DOHH2 (cell line): ENCODE data around the gene USF3.

Source experiments
- EZH2phosphoT487 ChIP-seq: fragments of 200-600 bp; sonication (generic); IDR thresholded peaks from 2 replicates; pipeline ENCODE4 v1.6.1; 2017; ENCODE audit warnings: borderline replicate concordance, mild to moderate bottlenecking, antibody characterized with exemption, low read length, moderate library complexity, mixed read lengths
- TF ChIP-seq, protein P1 (sequence below): fragments of 200-600 bp; sonication (generic); IDR thresholded peaks from one replicate; pipeline ENCODE4 v1.5.1; 2014; ENCODE audit warnings: antibody characterized with exemption, mild to moderate bottlenecking, low read depth, low read length; ENCODE audit not compliant: poor library complexity, severe bottlenecking

DNA sequence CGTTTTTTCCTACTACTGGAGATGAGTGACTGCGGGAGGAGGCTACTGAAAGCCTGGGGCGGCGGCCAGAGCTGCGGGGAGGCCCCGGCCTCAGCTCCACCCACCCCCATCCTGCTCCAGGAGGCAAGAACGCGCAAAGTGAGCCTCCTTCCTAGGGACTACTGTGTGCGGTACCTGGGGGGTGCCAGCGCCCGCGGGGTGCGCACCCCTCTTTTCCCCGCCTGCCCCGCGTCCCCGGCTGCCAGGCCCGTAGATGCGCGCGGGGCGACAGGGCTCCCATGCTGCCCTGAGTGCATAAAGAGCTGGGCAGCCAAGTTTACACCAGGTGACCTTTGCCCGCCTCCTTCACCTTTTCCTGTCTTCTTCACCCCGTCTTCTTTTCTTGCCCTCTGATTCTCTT is 2.5 kb upstream of the USF3 start:
- TF ChIP-seq, protein P1, sequence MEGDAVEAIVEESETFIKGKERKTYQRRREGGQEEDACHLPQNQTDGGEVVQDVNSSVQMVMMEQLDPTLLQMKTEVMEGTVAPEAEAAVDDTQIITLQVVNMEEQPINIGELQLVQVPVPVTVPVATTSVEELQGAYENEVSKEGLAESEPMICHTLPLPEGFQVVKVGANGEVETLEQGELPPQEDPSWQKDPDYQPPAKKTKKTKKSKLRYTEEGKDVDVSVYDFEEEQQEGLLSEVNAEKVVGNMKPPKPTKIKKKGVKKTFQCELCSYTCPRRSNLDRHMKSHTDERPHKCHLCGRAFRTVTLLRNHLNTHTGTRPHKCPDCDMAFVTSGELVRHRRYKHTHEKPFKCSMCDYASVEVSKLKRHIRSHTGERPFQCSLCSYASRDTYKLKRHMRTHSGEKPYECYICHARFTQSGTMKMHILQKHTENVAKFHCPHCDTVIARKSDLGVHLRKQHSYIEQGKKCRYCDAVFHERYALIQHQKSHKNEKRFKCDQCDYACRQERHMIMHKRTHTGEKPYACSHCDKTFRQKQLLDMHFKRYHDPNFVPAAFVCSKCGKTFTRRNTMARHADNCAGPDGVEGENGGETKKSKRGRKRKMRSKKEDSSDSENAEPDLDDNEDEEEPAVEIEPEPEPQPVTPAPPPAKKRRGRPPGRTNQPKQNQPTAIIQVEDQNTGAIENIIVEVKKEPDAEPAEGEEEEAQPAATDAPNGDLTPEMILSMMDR: no peak
- TF ChIP-seq EZH2phosphoT487: no peak
